ENCODE data around the gene B3GALT6.
"Not testable (repeated sequence)": the region's sequence is repeated elsewhere in the genome, so short reads cannot be mapped to it uniquely, and the experiment has no call there.

B3GALT6 gene

DNA sequence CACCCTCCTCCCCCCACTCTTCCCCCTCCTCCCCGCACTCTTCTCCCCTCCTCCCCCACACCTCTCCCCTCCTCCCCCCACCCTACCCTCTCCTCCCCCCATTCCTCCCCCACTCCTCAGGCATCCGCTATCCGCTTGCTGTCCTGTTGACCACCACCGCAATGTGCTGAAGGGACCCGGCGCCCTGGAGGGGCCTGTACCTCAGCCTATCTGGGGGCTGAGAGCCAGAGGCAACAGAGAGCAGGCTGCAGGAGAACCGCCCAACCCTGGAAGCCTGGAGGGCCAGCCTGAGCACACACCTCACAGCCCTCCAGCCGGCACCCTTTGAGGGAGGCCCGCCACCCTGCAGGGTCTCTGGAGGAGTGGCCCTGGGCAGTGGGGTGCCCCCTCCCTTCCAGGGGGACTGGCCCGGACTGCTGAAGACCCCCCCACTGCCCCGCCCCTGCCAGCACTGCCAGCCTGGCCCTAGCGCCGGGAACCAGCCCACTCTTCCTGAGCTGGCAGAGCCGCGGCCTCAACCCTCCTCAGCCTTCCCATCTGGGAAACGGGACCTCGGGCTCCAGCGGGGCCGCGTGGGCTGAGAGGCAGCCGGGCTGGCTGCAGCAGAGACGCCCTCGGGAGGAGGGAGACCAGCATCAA lies 13.3 kb downstream of the B3GALT6 start:
- TF ChIP-seq, protein P1, sequence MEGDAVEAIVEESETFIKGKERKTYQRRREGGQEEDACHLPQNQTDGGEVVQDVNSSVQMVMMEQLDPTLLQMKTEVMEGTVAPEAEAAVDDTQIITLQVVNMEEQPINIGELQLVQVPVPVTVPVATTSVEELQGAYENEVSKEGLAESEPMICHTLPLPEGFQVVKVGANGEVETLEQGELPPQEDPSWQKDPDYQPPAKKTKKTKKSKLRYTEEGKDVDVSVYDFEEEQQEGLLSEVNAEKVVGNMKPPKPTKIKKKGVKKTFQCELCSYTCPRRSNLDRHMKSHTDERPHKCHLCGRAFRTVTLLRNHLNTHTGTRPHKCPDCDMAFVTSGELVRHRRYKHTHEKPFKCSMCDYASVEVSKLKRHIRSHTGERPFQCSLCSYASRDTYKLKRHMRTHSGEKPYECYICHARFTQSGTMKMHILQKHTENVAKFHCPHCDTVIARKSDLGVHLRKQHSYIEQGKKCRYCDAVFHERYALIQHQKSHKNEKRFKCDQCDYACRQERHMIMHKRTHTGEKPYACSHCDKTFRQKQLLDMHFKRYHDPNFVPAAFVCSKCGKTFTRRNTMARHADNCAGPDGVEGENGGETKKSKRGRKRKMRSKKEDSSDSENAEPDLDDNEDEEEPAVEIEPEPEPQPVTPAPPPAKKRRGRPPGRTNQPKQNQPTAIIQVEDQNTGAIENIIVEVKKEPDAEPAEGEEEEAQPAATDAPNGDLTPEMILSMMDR (IDR thresholded peaks at IDR 0.05; ENCODE audit: low read depth, low read length), result no peak
- DNase-seq (ENCODE audit: extremely low read depth, low read depth), result no peak

DNA sequence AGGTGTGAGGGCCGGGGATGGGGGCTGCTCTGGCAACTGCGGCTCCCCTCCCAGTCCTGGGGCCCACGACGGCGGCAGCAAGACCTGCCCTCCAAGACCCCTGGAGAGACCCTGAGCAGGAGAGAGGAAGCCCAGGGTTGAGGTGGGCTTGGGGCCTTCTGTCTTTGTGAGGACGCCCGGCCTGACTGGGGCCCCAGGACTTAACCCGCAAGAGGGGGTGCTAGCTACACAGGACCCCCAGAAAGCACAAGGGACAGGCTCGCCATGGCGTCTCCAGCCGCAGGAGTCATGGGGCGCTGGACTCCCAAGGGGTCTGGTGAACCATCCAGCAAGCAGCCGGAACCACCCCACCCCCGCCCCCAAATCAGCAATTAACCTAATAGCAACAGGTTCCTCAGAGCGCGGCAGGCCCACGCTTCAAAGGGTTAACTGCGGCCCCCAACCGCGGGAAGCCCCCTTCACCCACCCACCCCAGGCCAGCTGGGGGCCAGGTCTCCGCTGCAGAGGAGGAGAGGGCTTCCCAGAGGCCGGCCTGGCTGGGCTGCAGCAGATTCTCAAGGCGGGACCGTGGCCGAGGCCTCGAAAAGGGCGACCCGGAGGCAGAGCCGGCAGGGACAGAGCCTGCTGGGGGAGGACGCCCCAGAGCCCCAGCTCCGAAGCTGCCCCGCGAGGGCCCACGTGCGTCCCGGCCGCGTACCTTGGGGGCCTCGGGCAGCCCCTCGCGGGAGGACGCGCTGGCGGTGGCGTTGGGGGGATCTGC lies 14.0 kb downstream of the B3GALT6 start:
- TF ChIP-seq, protein P1 (IDR thresholded peaks at IDR 0.05; ENCODE audit: low read depth, low read length), result no peak
- no peak for DNase-seq (ENCODE audit: extremely low read depth, low read depth)

DNA sequence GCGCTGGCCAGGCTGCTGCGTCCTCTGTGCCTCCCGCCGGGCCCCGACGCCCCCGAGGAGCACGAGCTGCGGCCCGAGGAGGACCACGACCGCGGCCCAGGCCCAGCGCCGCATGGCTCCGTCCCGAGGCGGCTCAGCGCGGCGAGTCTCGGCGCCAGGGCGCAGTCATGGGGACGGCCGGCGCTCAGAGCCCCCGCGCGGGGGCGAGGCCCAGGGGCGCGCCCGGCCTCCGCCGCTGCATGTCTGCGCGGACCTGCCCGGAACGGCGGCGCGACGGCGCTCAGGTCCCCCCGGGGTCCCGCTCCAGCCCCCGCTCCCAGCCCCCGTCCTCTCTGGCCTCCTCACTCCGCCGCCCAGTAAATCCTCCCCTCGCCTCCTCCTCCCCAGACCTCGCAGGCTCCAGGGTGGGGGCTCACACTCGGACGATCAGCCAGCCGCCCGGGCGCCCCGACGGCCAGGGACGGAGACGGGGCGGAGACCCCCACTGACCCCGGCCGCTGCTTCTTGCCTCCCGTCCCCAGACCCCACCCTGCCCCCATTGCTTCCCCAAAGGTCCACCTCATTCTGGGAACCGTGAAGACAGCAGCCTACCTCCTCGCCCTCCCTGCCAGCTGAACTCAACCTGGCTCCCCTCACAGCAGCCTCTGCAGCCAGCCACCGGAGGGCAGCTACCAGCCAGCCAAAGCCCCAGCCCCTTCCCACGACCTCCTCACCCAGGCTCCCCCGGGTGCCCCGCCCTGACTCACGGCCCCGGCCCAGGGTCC lies 14.7 kb downstream of the B3GALT6 start, which contains the start of gene C1QTNF12:
Gene C1QTNF12 (minus strand): TSS at position 146 of the 764 bp plus-strand sequence. CDS start 32 bp downstream, at position 114.
- no peak for DNase-seq (ENCODE audit: extremely low read depth, low read depth)
- TF ChIP-seq, protein P1 (IDR thresholded peaks at IDR 0.05; ENCODE audit: low read depth, low read length), result no peak

GRCh38 chr1:1247341-1247913 lies 15.4 kb downstream of the B3GALT6 start:
- TF ChIP-seq, protein P1 (IDR thresholded peaks at IDR 0.05; ENCODE audit: low read depth, low read length), result no peak
- no peak for DNase-seq (ENCODE audit: extremely low read depth, low read depth)

- not testable (repeated sequence) for DNase-seq (ENCODE audit: extremely low read depth, low read depth)
Observed at GRCh38 chr1:1248009-1248913, 16.2 kb downstream of the B3GALT6 start.

DNA sequence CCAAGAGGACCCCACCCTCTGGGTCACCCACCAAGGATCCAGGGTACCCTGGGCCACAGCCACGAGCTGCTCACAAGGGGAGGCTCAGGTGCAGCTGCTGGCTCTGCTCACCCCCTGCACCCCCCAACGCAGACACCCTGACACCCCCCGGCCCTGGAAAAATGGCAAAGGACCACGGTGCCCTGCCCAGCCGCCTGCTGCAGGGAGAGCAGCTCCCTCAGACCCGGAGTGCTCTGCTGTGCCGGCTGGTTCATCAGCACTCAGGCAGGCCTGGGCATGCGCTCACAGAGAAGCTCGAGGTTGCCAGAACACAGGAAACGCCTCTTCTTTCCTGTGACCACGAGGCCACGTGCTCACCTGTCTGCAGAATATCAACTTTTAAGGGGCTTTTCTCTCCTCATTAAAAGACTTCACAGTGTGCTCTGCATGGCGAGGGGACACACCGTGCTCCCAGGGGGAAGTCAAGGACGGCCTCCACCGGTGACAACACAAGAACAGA lies 18.8 kb downstream of the B3GALT6 start:
- no peak for DNase-seq (ENCODE audit: extremely low read depth, low read depth)
- TF ChIP-seq, protein P1 (IDR thresholded peaks at IDR 0.05; ENCODE audit: low read depth, low read length), result no peak

Data from AG09319 (cell line).